ENCODE data around the gene TMEM242. TPM values are rescaled to one million over a fixed set of nuclear protein-coding genes. Genes with fewer than 3 reads are reported as not detected.
"Not testable (repeated sequence)": the region's sequence is repeated elsewhere in the genome, so short reads cannot be mapped to it uniquely, and the experiment has no call there.

Gene TMEM242
- total RNA-seq, 1 donor from 2014 or later, result 9.6 TPM

DNA sequence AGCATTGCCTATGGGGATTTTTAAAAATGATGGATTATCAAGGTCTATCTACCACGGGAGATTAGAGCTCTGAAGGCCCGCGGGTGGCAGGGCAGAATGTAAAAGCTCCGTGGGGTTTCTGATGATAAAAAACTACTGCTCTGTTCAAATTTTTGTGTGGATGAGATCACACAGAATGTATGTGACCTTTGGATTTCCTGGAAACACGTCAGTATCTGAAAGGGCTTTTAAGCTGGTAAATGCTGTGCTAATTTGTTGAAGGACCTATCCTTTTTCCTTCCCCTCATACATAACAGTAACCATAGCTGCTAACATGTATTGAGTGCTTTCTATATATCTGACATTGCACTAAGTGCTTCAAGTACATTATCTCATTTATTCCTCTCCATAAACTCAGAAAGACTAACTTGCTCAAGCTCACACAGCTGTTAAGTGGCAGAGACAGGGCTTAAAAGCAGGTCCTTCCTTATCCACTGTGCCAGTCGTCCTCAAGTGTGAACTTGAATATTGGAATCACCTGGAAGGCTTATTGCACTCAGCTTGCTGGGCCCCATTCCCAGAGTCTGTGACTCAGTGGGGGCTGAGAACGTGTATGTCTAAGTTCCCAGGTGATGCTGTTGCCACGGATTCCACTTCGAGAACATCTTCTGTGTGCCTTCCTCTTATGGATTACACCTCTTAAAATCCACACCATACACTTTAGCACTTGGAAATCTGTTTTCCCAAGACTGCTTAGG lies 1.9 kb upstream of the TMEM242 start:
- no peak for DNase-seq (ENCODE audit: low spot score)

- DNase-seq (ENCODE audit: low spot score), result peak; percentile 92
Observed at GRCh38 chr6:157323966-157324300, 614 bp upstream of the TMEM242 start.

DNA sequence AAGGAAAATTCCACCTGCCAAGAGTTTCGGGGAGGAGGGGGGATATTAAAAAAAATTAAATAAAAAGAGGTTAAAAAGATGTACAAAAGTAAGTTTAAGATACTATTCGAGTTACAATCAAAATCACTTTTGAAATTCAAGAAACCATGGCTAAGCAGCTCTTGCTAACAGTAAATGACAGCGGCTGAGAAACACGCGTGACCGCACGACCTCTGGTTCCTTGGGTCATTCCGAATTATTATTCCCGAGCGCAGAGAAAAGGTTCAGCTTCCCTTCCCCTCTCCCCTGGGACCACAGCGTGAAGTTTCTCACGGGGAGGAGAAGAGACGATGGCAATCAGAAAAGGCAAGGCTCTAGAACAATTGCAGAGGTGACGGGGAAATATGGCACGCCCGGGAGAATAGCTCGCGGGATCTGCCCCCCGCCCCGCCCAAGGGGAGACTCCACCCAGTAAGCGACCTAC lies 496 bp downstream of the TMEM242 start:
- DNase-seq (ENCODE audit: low spot score), result no peak

- DNase-seq (ENCODE audit: low spot score), result no peak
Observed at GRCh38 chr6:157316871-157317814, 6.2 kb downstream of the TMEM242 start.

- DNase-seq (ENCODE audit: low spot score), result no peak
Observed at GRCh38 chr6:157314705-157315321, 8.5 kb downstream of the TMEM242 start.

GRCh38 chr6:157313531-157314467 lies 9.5 kb downstream of the TMEM242 start:
- no peak for DNase-seq (ENCODE audit: low spot score)

GRCh38 chr6:157312757-157313156 lies 10.6 kb downstream of the TMEM242 start:
- no peak for DNase-seq (ENCODE audit: low spot score)

DNA sequence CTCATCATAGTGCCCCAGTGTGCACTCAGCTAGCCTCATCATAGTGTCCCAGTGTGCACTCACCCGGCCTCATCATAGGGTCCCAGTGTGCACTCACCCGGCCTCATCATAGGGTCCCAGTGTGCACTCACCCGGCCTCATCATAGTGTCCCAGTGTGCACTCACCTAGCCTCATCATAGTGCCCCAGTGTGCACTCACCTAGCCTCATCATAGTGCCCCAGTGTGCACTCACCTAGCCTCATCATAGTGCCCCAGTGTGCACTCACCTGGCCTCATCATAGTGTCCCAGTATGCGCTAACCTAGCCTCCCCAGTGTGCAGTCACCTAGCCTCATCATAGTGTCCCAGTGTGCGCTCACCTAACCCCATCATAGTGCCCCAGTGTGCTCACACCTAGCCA lies 12.6 kb downstream of the TMEM242 start:
- DNase-seq (ENCODE audit: low spot score), result not testable (repeated sequence)

GRCh38 chr6:157307661-157308060 lies 15.7 kb downstream of the TMEM242 start:
- no peak for DNase-seq (ENCODE audit: low spot score)

GRCh38 chr6:157305670-157306653 lies 17.4 kb downstream of the TMEM242 start:
- no peak for DNase-seq (ENCODE audit: low spot score)

DNA sequence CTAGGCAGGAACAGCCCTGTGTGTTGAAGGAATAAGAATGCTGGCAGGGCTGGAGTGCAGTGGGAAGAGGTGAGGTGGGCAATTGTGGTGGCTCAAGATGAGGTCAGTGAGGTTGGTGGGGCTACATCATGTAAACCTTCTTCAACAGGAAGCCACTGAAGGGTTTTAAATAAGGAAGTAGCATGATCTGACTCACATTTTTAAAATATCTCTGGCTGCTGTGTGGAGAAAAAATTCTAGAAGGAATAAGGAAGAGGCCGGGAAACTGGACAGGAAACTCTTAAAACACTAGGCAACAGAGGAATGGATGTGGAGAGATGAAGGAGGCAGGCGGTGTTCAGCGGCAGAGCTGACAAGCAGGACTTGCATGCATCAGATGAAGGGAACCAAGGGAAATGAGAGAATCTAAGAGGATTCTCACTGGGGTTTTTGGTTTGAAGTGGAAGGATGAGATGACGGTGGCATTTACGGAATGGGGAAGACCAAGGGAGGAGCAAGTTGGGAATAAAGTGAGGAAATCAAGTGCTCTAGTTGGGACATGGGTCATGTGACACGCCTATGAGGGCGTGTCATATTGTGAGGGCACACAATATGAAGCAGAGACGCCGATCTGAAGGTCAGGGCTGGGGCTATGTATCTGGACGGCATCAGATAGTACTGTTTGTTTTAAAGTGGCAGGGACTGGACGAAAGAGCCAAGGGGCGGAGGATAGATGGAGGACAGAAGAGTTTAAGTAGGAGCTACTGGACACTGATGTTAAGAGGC lies 18.2 kb downstream of the TMEM242 start:
- no peak for DNase-seq (ENCODE audit: low spot score)

GRCh38 chr6:157302736-157303135 lies 20.6 kb downstream of the TMEM242 start:
- no peak for DNase-seq (ENCODE audit: low spot score)

GRCh38 chr6:157300436-157300835 lies 22.9 kb downstream of the TMEM242 start:
- DNase-seq (ENCODE audit: low spot score), result no peak

GRCh38 chr6:157300006-157300405 lies 23.3 kb downstream of the TMEM242 start:
- DNase-seq (ENCODE audit: low spot score), result no peak

DNA sequence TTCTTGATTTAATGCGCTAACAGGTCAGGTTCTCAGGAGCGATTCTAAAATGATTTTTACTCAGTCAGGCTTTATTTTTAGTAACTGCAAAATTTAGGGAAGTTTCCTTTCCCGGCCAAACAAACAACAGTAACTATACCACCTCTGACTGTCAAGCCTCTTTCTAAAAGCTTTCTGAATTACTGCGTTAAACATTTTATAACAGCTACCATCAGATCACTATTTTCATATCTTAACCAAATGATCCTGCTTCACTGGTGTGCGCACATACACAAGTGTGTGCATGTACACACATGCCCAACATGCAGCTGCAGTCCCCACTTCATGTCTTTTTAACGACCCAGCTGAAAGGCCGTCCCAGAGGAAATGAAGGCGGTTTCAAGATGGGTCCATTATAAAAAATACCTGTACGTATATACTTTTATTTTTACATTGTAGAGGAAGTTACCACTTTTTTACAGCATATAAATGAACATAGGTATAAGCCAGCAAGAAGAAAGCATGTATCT lies 25.0 kb downstream of the TMEM242 start:
- DNase-seq (ENCODE audit: low spot score), result no peak

DNA sequence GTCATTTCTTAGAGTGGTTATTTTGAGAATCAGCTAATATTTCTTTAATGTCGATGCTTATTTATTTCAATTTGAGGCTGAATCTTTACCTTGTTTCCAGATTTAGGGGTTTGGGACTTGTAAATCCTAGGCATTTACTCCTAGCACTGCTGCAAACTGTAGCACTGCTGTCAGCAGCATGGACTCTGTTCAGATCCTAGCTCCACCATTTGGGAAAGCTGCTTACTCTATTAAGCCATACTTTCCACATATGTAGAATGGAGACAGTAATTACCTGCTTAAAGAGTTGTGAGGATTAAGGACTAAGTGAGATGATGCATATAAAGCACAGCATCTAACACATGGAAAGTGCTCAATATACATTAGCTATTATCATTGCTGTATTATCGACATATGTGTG lies 28.7 kb downstream of the TMEM242 start:
- DNase-seq (ENCODE audit: low spot score), result no peak

DNA sequence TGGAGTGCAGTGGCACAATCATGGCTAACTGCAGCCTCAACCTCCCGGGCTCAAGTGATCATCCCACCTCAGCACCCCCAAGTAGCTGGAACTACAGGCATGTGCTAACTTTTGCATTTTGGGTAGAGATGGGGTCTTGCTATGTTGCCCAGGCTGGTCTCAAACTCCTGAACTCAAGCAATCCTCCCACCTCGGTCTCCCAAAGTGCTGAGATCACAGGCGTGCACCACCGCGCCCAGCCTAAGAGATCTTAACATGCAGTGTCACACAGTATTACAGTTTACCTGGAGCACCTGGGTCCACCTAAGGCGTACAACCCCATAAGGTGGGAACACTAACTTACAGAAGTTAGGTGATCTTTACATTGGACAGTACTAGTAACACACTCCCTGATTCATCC lies 29.5 kb downstream of the TMEM242 start:
- no peak for DNase-seq (ENCODE audit: low spot score)

- DNase-seq (ENCODE audit: low spot score), result no peak
Observed at GRCh38 chr6:157292202-157292601, 31.1 kb downstream of the TMEM242 start.

GRCh38 chr6:157291356-157291755 lies 32.0 kb downstream of the TMEM242 start:
- DNase-seq (ENCODE audit: low spot score), result no peak

Measured in mesenteric fat pad (tissue), 1 donor.